ENCODE results near the gene ZNF827. TPM values are rescaled to one million over a fixed set of nuclear protein-coding genes. Genes with fewer than 3 reads are reported as not detected.

ZNF827 gene
- total and polyA plus RNA-seq, 9 of the 15 experiments (the other 6 are each of a cell fraction or from before 2014, with no cell fraction given): 0.07 to 0.40 TPM; not detected in 7

GRCh38 chr4:145776208-145776607 is 162.4 kb downstream of the ZNF827 start:
- peaks cover 6 to 19% of the 10 kb centered on the region in 2 experiments; a peak in 4 of 5 replicates for H3K27me3 ChIP-seq (ENCODE audit: control insufficient read depth in 2 of 2, insufficient read depth in 2 of 2, low read length in 2 of 2)
- in situ Hi-C loops (cut with MboI): no loop called here
- peak; percentile 31; the same call in 1 of the 3 replicates for ATAC-seq
- FAIRE-seq: no peak
- H3K36me3 ChIP-seq (ENCODE audit: control insufficient read depth, insufficient read depth, low read length): no peaks in the 10 kb centered on the region
- H3K27ac ChIP-seq (ENCODE audit: extremely low read depth, low read depth, low read length): no peak overlapping the region
- DNase-seq (ENCODE audit: extremely low read depth in 1 of 4, low spot score in 3 of 4): peak in 2 of 4 experiments; percentile 15 to 34
- ChIA-PET POLR2A (no interaction called here), CTCF (ENCODE audit: low intra/inter-chr PET ratio) (no interaction called here)
- no TSS peak for BruUV-seq (replicated peaks)
- H2AFZ ChIP-seq (ENCODE audit: low read depth, low read length): no peak overlapping the region
- intact Hi-C loops (cut with micrococcal nuclease): no loop called here
- H3K79me2 ChIP-seq (ENCODE audit: control insufficient read depth, insufficient read depth, low read length): no peaks in the 10 kb centered on the region
- H3K4me1 ChIP-seq (replicated peaks in 1 of 2; ENCODE audit: control insufficient read depth in 2 of 2, insufficient read depth in 2 of 2, low read length in 2 of 2): no peaks in the 10 kb centered on the region
- no peaks in the 10 kb centered on the region for H3K9me3 ChIP-seq (replicated peaks; ENCODE audit: control insufficient read depth, insufficient read depth, low read depth, low read length)
- H3K4me3 ChIP-seq: no peak overlapping the region
- H4K20me1 ChIP-seq (replicated peaks; ENCODE audit: control insufficient read depth, insufficient read depth, low read length): no peaks in the 10 kb centered on the region
- 0% methylated on average over 4 of the region's 4 CpGs for WGBS (ENCODE audit: insufficient coverage, low coverage, missing lambda C conversion rate)
- no peaks in the 10 kb centered on the region for H3K9me1 ChIP-seq (ENCODE audit: control insufficient read depth, insufficient read depth, low read length)
- no peak overlapping the region for H3K4me2 ChIP-seq (ENCODE audit: insufficient read depth, low read length)
- H3K9ac ChIP-seq (ENCODE audit: insufficient read depth in 1 of 2, low read depth in 2 of 2, low read length in 2 of 2): no peak overlapping the region
- peak; percentile 82 for TF ChIP-seq ZNF384 (IDR thresholded peaks at IDR 0.05; ENCODE audit: low read depth, low read length)
- peak; percentile 71 for TF ChIP-seq TEAD4 (IDR thresholded peaks at IDR 0.05; ENCODE audit: low read length)
- TF ChIP-seq TEAD4 (CRISPR knock-in tag; IDR thresholded peaks at IDR 0.05; ENCODE audit: borderline replicate concordance): no peak
- TF ChIP-seq MTA3 (IDR thresholded peaks at IDR 0.05; ENCODE audit: borderline replicate concordance): no peak
- TF ChIP-seq OTX1 (CRISPR knock-in tag; IDR thresholded peaks at IDR 0.05): no peak
- no peak for TF ChIP-seq SIN3A (IDR thresholded peaks at IDR 0.05; ENCODE audit: borderline replicate concordance in 2 of 2, control insufficient read depth in 1 of 2, low read depth in 2 of 2, low read length in 2 of 2)
- no peak for TF ChIP-seq ZNF407 (IDR thresholded peaks at IDR 0.05; ENCODE audit: low read depth)
- peak; percentile 69 for TF ChIP-seq TCF3 (CRISPR knock-in tag; IDR thresholded peaks at IDR 0.05)
- TF ChIP-seq PRDM10 (IDR thresholded peaks at IDR 0.05; ENCODE audit: partially characterized antibody): no peak
- TF ChIP-seq HDAC2 (IDR thresholded peaks at IDR 0.05): no peak
- TF ChIP-seq DPF2 (IDR thresholded peaks at IDR 0.05): 0 out of 2 replicates have a peak, but pooled peaks have one; percentile 22
- TF ChIP-seq HDAC1 (IDR thresholded peaks at IDR 0.05): 0 out of 4 replicates have a peak, but pooled peaks of 1 of the 2 experiments have one; percentile 35

Measured in K562 (cell line).